Measurements from ENCODE around the gene ARGLU1.
"Not testable (repeated sequence)": the region's sequence is repeated elsewhere in the genome, so short reads cannot be mapped to it uniquely, and the experiment has no call there.

Gene ARGLU1

GRCh38 chr13:106567474-106568298, at the start of gene ARGLU1:
ARGLU1 (minus strand) TSS chr13:106568137; CDS start chr13:106567919, 218 bp downstream.
- peak; percentile 89 to 92 (median 90) for DNase-seq (ENCODE audit: low read depth in 4 of 4, low spot score in 1 of 4)

GRCh38 chr13:106617561-106617960, 49.6 kb upstream of the ARGLU1 start:
- no peak for DNase-seq (ENCODE audit: low read depth in 4 of 4, low spot score in 1 of 4)

DNA sequence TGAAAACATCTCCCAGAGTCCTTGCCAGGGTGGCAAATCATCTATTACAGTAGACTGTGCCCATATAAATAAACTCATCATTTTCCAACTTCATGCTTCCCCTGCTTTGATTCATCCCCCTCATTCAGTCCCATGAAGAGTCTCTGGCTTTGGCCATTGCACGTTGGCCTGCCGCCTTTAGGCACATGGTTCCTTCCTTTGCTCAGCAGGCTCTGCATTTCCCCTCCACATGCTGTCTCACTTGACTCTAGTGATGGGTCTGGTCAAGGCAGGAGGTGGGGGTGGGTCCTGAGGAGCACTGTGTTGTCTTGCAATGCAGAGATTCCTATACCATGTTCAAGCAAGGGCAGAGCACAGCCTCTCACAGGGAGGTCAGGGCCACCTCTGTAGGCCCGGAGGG, 48.8 kb upstream of the ARGLU1 start:
- no peak for DNase-seq (ENCODE audit: low read depth in 4 of 4, low spot score in 1 of 4)

DNA sequence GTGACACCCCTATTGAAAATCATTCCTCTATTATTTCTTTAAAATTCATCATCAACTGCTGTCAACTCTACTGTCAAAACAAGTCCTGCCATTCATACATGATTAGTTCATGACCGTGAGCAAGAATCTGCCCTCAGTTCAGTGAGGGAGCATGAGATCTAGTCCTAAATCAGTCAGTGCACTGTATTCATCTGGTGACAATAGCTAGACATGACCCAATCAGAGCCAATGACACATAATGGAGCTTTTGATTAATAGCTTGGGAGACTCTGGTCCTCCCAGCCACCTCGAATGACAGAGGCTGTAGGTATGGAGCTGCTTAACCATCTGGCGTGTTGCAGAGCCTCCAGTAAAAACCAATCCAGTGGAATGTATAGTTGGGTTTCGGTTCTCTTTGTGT, 46.9 kb upstream of the ARGLU1 start:
- no peak for DNase-seq (ENCODE audit: low read depth in 4 of 4, low spot score in 1 of 4)

DNA sequence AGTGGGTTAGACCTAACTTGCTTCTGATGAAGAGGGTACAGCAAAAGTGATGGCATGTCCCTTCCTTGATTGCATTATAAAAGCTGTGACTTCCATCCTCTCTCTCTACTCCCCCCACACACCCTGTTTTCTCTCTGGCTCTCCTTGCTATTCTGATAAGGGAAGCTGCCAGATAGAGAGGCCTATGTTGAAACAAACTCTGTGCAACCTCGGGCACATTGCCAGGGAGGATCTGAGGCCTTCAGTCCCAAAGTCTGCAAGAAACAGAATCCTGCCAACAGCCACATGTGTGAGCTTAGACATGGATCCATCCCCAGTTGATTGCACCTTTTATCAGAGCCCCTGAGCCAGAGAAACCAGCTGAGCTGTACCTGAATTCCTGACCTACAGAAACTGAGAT, 44.8 kb upstream of the ARGLU1 start:
- no peak for DNase-seq (ENCODE audit: low read depth in 4 of 4, low spot score in 1 of 4)

DNA sequence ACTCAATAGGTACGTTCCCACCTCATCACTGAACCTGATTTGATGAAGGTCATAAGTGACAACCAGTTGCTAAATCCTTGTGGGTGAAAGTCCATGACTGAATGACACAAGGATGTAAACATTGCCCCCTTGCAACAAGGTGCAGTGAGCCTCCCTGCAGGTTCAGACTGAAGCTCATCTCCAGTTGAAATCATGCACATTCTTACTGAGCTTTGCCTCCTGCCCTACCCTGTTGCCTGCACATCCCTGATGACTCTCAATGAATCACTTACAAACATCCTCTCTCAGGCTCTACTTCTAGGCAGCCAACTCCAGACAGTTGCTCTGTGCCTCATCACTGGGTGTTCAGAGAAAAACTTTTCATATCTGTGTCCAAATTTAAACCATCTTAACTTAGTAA, 42.5 kb upstream of the ARGLU1 start:
- no peak for DNase-seq (ENCODE audit: low read depth in 4 of 4, low spot score in 1 of 4)

- no peak for DNase-seq (ENCODE audit: low read depth in 4 of 4, low spot score in 1 of 4)
These were observed 41.2 kb upstream of the ARGLU1 start for GRCh38 chr13:106609116-106609515.

- DNase-seq (ENCODE audit: low read depth in 4 of 4, low spot score in 1 of 4): no peak
These were observed 35.6 kb upstream of the ARGLU1 start for GRCh38 chr13:106603546-106603945.

GRCh38 chr13:106602178-106602577, 34.2 kb upstream of the ARGLU1 start:
- no peak for DNase-seq (ENCODE audit: low read depth in 4 of 4, low spot score in 1 of 4)

GRCh38 chr13:106601489-106601888, 33.6 kb upstream of the ARGLU1 start:
- no peak for DNase-seq (ENCODE audit: low read depth in 4 of 4, low spot score in 1 of 4)

- not testable (repeated sequence) for DNase-seq (ENCODE audit: low read depth in 4 of 4, low spot score in 1 of 4)
These were observed 32.8 kb upstream of the ARGLU1 start for GRCh38 chr13:106600798-106601135.

DNA sequence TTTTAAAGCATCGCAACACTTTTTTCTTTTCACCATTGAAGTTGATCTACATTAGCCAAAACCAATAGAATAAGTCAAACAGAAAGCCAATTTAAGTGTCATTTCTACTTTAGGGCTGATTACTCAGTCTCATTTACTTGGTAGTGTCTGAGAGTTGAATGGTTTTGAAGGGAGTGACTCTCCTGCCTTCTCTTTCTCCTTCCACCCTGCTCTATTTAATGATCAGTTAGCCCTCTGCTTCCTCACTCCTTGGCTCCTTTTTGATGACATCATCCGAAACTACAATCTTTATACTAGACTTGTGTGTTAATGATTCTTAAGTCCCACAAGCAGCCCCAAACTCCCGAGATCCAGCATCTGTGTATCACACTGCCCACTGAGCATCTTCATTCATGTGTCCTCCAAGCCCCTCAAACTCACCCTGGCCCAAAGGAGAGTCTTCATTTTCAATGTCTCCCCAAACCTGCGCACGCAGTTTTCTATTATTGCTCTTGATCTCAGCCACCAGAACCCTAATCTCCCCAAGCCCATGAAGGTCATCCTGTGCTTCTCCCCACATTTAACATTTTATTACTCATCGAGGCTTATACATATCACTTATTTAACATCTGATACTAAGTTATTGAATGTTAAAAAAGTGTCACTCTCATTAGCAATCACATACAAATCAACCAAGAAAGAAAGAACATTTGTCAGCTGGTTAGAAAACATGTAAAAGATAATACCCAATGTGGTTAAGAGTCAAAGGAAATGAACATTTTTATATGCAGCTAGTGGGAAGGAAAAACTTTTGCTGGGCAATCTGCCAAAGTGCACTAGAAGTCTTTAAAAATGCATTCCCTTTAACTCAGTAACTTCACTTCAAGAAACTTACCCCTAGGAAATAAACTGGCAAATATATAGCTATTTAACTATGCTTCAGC, 32.2 kb upstream of the ARGLU1 start:
- DNase-seq (ENCODE audit: low read depth in 4 of 4, low spot score in 1 of 4): no peak

- no peak for DNase-seq (ENCODE audit: low read depth in 4 of 4, low spot score in 1 of 4)
These were observed 29.9 kb upstream of the ARGLU1 start for GRCh38 chr13:106597749-106598395.

DNA sequence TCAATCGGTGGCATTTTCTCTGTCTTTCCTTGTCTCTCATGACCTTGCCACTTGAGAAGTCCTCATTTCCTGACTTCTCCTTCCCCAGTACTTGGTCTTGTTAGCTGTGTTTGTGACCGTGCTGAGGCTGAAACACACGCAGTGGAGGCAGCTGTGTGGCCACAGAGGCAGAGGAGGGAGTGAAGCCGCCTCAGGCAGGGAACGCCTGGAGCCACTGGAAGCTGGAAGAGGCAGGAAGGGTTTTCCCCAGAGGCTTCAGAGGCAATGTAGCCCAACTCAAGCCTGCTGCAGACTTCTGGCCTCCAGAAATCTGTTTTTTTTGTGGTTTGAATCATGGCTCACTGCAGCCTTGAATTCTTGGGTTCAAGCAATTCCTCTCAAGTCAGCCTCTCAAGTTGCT, 29.2 kb upstream of the ARGLU1 start:
- DNase-seq (ENCODE audit: low read depth in 4 of 4, low spot score in 1 of 4): no peak

GRCh38 chr13:106596275-106596937, 28.5 kb upstream of the ARGLU1 start:
- DNase-seq (ENCODE audit: low read depth in 4 of 4, low spot score in 1 of 4): no peak

DNA sequence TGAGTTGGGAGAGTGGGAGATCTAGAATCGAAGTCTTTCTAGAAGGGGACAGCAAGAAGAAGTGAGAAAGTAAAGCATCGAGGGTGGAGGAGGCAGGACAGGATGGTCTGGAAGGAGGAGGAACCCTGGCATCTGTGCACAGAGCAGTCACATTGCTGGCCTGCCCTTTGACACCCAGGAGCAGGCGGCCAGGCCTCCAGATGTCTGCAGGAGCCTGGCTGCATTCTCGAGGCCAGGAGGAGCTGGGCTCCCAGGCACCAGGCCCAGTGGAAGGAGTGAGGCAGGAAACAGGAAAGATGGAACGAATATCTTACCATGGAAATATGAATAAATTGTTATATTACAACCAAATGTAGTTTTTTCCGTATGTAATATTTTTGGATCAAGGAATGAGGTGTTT, 27.7 kb upstream of the ARGLU1 start:
- DNase-seq (ENCODE audit: low read depth in 4 of 4, low spot score in 1 of 4): no peak

GRCh38 chr13:106594980-106595379, 27.0 kb upstream of the ARGLU1 start:
- no peak for DNase-seq (ENCODE audit: low read depth in 4 of 4, low spot score in 1 of 4)

GRCh38 chr13:106593132-106593531, 25.2 kb upstream of the ARGLU1 start:
- DNase-seq (ENCODE audit: low read depth in 4 of 4, low spot score in 1 of 4): no peak

DNA sequence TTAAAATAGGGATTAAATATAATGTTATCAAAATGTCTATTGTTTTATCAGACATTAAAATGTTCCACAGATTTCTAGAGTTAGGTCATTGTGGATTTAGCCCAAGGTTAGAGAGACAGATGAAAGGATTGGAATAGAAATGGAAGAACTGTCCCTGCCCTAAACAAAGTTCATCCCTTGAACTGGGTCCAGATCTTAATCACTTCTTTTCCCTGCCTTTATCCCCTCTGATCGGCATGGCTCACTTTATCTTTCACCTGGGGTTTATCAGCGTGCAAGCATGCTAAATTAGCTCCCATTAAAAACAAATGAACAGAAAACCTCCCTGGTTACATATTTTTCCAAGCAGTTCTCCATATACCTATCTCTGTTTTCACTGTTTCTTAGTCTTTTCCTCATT, 23.4 kb upstream of the ARGLU1 start:
- no peak for DNase-seq (ENCODE audit: low read depth in 4 of 4, low spot score in 1 of 4)

- DNase-seq (ENCODE audit: low read depth in 4 of 4, low spot score in 1 of 4): no peak
These were observed 21.8 kb upstream of the ARGLU1 start for GRCh38 chr13:106589716-106590115.

- DNase-seq (ENCODE audit: low read depth in 4 of 4, low spot score in 1 of 4): no peak
These were observed 20.4 kb upstream of the ARGLU1 start for GRCh38 chr13:106588367-106588766.
